CD4-positive, alpha-beta T cell treated with Interleukin-6 at 100 ng/mL for 8 hours (primary cell): ENCODE measurements around the gene AP1S1.
"Not testable (repeated sequence)": the region's sequence is repeated elsewhere in the genome, so short reads cannot be mapped to it uniquely, and the experiment has no call there.

Source experiments
- DNase-seq: peaks from one replicate; pipeline ENCODE4 v3.0.0-alpha.2; 2020; ENCODE audit warnings: mixed read lengths, low spot score

AP1S1 gene

GRCh38 chr7:101153969-101154692 lies at the start of gene AP1S1:
AP1S1 (plus strand) TSS chr7:101154476; CDS start chr7:101154515, 39 bp downstream.
- peak; percentile 94 for DNase-seq

GRCh38 chr7:101104799-101105198 lies 49.5 kb upstream of the AP1S1 start:
- DNase-seq, result no peak

GRCh38 chr7:101105248-101105647 lies 49.0 kb upstream of the AP1S1 start:
- not testable (repeated sequence) for DNase-seq

DNA sequence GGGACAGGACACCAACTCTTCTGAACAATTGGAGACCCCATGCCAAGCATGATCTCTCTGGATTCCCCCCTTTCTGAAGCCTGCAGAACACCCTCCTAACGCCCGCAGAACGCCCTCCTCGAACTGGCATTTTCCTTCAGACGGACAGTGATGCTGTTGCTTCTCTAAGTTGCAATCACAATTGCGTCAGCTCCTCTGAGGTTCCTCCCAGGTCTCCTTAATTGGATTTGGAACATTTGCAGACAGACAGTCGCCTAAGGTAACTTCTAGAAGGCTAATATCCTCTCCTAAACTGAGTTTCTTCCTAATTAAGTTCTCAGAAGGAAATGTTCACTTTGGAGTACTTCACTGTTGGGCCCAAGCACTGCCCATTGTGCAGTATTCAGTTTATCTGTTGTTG lies 47.9 kb upstream of the AP1S1 start:
- DNase-seq, result no peak

GRCh38 chr7:101108330-101108857 lies 45.9 kb upstream of the AP1S1 start:
- no peak for DNase-seq

DNA sequence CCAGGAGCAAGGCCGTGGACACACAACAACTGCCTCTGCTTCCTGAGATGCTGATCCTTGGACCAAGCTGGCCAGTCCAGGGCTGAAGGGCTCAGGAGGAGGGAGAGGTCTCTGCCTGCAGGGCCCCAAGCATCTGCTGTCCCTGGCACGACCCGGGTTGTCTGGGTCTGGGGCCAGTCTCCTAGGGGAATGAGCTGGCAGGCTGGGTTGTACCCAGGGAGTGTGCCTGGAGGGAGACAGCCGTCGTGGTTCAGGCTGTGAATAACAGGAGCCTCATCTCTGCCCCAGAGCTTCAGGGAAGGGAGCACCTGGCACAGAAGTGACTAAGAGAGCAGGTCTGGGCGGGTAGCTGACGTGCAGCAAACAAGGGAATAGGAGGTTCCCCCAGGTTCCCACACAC lies 45.3 kb upstream of the AP1S1 start:
- DNase-seq, result no peak

DNA sequence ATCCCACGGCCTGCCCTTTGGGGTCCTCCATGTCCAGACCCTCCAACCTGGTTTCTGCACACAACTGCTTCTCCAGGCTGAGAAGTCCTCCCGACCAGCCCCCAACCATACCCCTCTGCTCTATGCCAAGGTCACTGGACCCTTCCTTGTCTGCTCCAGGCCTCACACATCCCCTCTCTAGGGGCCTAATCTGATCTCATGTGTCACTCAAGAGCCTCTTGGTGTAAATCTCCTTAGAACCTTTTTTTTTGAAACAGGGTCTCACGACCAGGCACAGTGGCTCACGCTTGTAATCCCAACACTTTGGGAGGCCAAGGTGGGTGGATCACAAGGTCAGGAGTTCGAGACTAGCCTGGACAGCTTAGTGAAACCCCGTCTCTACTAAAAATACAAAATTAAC lies 44.9 kb upstream of the AP1S1 start:
- DNase-seq, result no peak

GRCh38 chr7:101111261-101111660 lies 43.0 kb upstream of the AP1S1 start:
- DNase-seq, result no peak

DNA sequence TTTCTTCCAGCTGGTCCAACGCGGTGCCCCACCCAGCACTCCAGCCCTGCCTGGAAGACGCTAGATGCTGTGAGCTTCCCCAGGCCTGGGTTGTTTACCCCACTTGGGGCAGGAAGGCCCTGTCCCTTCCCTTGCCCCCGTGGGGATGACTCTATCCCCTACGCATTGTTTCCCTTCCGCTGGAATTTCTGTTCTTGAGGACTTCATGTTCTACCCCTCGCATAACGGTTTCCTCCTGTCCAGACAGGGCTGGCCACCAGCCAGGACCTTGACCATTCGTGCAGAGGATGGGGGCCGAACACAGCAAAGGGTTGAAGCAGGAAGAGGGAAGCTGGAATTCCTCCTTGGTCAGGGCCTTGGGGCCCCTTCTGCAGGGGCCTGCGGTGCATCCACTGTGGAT lies 42.0 kb upstream of the AP1S1 start:
- no peak for DNase-seq

GRCh38 chr7:101113140-101113539 lies 41.1 kb upstream of the AP1S1 start:
- not testable (repeated sequence) for DNase-seq

GRCh38 chr7:101113836-101114235 lies 40.4 kb upstream of the AP1S1 start:
- DNase-seq, result no peak

DNA sequence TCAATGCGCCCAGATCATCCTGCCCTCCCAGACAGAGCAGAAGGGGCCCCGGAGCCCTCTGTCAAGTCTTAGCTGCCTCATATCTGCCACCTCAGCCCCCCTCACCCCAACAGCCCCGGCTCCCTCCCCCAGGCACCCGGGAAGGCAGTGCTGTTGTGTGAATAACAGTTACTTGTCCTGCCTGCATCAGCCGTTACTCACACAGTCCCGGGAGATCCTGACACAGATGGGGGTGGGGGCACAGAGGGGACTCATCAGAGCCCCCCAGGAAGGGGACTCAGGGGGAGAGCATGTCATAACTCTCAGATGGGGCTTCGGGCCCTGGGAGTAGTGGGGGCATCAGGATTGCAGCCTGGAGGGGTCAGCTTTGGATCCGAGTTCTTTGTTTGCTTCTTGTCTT lies 39.8 kb upstream of the AP1S1 start:
- DNase-seq, result no peak

DNA sequence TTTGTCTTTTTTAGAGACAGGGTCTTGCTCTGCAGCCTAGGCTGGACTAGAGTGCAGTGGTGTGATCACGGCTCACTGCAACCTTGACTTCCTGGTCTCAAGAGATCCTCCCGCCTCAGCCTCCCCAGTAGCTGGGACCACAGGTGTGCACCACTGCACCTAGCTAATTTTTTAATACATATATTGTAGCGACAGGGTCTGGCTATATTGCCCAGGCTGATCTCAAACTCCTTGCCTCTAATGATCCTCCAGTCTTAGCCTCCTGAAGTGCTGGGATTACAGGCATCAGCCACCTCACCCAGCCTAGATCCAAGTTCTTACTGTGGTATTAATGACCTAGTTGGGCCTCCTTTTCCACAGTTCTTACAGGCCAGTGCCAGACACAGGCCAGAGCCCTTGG lies 39.1 kb upstream of the AP1S1 start:
- no peak for DNase-seq

DNA sequence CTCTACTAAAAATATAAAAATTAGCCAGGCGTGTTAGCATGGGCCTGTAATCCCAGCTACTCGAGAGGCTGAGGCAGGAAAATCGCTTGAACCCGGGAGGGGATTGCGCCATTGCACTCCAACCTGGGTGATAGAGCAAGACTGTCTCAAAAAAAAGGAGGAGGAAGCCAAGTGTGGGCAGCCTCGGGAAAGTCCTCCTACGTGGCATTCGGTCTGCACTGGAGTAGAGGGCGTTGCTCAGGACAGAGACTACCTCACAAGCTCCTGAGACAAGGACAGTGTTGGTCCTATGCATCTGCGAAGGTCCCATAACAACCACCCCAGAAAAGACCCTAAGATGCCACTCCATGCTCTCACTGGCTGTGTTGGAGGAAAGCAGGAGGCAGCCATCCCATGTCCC lies 37.4 kb upstream of the AP1S1 start:
- DNase-seq, result no peak

DNA sequence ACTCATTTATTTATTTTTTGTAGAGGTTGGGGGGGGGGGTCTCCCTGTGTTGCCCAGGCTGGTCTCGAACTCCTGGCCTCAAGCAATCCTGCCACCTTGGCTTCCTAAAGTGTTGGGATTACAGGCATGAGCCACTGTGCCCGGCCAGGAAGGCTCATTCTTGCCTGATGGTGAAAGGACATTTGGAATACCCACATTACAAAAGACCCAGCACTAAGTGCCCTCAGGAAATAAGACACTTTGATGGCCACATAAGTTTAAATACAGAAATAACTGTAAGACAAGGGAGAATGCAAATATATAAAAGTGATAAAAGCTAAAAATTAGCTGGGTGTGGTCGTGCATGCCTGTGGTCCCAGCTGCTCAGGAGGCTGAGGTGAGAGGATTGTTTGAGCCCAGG lies 35.4 kb upstream of the AP1S1 start:
- no peak for DNase-seq

GRCh38 chr7:101119876-101120275 lies 34.4 kb upstream of the AP1S1 start:
- DNase-seq, result no peak

GRCh38 chr7:101120315-101120714 lies 34.0 kb upstream of the AP1S1 start:
- no peak for DNase-seq

- not testable (repeated sequence) for DNase-seq
Measured at GRCh38 chr7:101121631-101121990, 32.7 kb upstream of the AP1S1 start.

DNA sequence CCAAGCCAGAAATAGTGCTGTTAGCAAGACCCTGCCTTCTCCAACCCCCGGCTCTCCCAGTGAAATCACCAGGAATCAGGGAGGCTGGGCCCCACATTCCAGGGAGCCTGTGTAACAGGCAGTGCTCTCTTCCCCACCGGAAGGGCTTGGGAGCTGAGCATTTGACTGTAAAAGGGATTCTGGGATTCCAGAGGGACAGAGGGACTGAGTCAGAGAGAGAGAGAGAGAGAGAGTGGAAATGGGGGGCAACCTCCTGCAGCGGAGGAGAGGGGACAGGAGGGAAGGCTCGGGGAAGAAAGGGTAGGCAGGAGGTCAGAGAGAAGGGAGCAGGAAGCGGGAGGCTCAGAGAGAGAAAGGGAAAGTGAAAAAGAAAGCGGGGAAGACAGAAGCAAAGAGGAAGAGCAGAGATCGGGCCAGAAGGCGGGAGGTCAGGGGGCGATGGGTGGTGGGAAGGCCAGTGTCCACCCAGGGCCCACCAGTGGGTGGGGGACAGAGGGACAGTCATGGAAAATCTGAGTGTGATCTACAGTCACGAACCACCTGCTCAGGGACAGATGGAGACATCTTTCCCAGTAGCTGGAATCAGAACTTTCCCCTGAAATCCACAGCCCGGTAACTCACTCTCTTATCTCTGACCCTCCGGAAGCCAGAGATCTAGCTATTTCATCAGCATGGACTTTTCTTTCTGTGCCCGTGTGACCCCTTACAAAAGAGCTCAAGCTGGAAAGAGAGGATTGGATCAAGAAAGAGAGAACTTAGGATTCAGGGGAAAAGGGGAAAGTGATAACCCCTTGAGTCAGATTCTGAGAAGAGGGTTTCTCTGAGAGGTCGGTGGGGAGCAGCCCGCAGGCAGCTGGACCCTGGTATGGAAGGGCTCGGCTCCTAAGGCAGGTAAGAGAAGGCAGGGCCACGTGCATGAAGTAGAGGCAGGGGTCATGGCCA lies 32.0 kb upstream of the AP1S1 start:
- DNase-seq, result no peak

DNA sequence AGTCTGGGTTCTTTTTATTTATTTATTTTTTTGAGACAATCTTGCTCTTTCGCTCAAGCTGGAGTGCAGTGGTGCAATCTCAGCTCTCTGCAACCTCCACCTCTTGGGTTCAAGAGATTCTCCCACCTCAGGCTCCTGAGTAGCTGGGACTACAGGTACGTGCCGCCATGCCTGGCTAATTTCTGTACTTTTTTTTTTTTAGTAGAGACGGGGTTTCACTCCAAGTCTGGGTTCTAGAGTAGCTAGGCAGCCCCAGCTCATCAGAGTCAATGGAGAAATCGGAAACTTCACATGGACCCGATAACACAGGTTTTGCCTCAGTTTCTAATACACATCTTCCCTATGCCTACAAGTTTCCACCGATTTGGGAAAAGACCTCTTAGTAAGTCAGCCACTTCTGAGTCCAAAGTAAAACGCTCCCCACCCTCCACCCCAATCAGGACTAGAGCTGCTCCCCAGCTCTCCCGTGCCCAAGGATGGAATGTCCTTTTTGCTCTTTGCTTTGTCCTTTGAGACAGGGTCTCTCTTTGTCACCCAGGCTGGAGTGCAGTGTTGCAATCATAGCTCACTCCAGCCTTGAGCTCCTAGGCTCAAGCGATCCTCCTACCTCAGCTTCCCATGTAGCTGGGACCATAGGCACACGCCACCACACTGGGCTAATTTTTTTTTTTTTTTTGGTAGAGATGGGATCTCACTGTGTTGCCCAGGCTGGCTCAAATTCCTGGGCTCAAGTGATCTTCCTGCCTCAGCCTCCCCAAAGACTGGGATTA lies 31.2 kb upstream of the AP1S1 start:
- DNase-seq, result no peak

DNA sequence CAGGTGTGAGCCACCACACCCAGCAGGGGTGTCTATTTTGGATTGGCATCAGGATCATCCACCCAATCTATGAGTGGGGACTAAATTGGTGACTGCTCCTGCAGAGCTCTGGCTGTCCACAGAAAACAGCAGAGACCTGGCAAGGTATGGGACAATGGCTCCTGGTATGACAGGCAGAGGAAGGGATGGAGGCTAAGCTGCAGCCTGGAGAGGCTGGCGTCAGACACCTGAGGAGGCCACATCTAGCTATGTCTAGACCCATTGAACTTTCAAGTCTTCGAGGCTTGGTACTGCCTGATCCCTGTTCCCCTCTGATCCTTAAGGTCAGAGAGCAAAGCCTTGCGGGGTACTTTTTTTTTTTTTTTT lies 30.6 kb upstream of the AP1S1 start:
- DNase-seq, result no peak

GRCh38 chr7:101124376-101125056 lies 29.8 kb upstream of the AP1S1 start:
- no peak for DNase-seq
